Activated CD4-positive, alpha-beta memory T cell treated with anti-CD3 and anti-CD28 coated beads, Interleukin-2, amount 10 ng/mL, durations not matched to agents 7 days and 5 days (primary cell): ENCODE results near the gene MEST. TPM values are rescaled to one million over a fixed set of nuclear protein-coding genes. Genes with fewer than 3 reads are reported as not detected.

ENCODE experiments used
- total RNA-seq, 2 experiments: library from RNA; stranded (reverse); gene quantifications; one replicate each; pipeline ENCODE4 v1.2.3, GENCODE V29; 2021

Gene MEST
- total RNA-seq, 2 experiments from 2014 or later = 0.55 to 0.68 TPM

Other genes starting within 250 kb of the MEST start
- not detected for gene CPA2, start 225.2 kb upstream of the MEST start, total RNA-seq
- not detected for gene CPA4, start 198.9 kb upstream of the MEST start, total RNA-seq
- not detected for gene CPA5, start 147.3 kb upstream of the MEST start, total RNA-seq
- not detected for gene CPA1, start 111.6 kb upstream of the MEST start, total RNA-seq
- 10 to 100 TPM; 13.2 to 15.7 TPM for gene CEP41, start 51.1 kb upstream of the MEST start, total RNA-seq
- 10 to 100 TPM; 11.2 to 12.0 TPM for gene COPG2, start 176.7 kb downstream of the MEST start, total RNA-seq
- gene TSGA13, start 194.5 kb downstream of the MEST start, total RNA-seq = not detected
- gene KLF14, start 242.1 kb downstream of the MEST start, total RNA-seq = not detected